Stimulated activated CD8-positive, alpha-beta memory T cell treated with anti-CD3 and anti-CD28 coated beads, Interleukin-7, amount 100 ng/mL, for 4 hours (primary cell): Measurements from ENCODE around the gene FBXO10.
"Not testable (repeated sequence)": the region's sequence is repeated elsewhere in the genome, so short reads cannot be mapped to it uniquely, and the experiment has no call there.

ENCODE experiments used
- DNase-seq, 2 donors: peaks; one replicate each; pipeline ENCODE4 v3.0.0-alpha.2; 2020; ENCODE audit warnings: low read depth in 2 of 2

FBXO10 gene

DNA sequence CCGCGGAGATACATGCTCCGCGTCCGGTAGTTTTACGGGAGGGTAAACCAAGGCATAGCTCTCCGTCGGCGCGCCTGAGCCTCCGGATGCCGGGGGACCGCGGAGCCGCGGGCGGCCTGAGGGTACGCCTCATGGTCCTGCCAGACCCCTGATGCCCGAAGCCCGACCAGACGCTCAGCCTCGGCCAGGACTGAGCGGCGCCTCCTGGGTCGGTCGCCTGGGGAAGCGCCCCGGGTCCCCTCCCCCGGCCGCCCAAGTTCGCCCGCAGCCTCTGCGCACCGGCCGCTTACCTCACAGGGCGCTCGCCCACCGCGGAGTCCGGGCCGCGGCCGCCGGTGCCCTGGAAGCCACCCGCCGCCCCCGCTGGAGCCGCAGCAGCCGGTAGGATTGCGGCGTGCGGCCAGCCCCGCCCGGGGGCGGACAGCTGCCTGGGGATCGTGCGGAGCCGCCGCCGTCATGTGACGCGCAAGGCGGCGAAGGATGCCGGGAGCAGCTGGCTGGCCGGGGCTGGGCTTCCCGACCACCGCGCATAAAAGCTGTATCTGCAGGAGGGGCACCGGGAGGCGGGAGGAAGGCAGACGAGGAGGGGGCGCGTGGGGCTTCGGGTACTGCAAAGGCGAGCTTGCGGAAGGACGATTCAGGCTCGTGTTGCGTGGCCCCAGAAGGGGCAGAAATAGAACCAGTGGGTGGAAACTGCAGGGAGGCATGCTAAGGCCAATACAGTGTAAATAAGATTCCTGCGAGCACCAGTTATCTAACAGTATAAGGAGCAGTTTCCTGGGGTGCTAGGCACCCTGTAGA lies at the start of gene FBXO10:
Gene FBXO10, minus strand, starts transcription at position 460 of the 801 bp plus-strand sequence. CDS start 34,612 bp downstream, outside the sequence.
- peak in 1 of 2 donors; percentile 32 for DNase-seq

DNA sequence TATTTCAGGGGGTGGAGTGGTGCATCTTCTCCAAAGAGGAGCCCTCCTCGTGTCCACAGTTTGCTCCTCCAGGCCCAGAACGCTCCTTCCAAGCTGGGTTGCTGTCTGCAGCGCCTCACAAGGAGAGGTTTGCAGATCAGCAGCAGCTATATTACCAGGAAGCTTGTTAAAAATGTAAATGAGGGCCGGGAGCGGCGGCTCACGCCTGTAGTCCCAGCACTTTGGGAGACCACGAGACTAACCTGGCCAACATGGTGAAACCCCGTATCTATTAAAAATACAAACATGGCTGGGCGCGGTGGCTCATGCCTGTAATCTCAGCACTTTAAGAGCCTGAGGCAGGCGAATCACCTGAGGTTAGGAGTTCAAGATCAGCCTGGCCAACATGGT lies 49.6 kb upstream of the FBXO10 start:
- no peak for DNase-seq

- DNase-seq = no peak
These were observed 49.0 kb upstream of the FBXO10 start for GRCh38 chr9:37625036-37625757.

DNA sequence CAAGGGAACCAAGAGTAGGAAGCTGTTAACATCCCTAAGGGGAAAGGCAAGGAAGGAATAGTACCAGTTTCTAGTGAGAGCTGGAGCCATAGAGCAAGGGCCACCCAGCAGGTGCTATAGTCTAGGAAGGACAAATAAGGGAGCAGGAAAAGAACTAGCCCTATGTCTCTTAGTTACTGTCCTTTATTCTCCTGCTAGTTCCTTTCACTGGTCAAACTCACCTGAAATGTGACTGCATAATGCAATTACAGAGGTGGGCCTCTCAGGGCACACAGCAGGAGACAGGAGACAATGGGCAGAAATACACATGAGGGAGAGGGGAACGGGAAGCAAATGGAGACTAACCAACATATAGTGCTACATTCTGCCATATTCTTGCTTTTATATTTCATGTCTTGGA lies 47.9 kb upstream of the FBXO10 start:
- DNase-seq = no peak

DNA sequence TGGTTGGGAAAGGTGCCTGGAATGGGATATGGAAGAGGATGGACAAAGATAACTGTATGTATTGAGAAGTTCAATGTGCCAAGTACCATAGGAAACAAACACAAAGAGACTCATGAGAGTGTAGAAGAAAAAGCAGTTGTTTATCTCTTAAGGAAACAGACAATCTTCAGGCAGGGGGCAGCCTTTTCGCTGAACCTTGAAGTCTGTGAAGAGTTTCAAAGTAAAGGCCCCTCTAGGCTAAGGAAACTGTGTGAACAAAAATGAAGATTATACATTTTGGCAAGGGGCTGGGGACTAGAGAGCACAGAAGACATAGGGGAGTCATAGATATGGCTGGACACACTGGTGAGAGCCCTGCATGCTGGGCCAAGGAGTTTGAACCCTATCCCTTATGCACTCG lies 47.1 kb upstream of the FBXO10 start:
- no peak for DNase-seq

DNA sequence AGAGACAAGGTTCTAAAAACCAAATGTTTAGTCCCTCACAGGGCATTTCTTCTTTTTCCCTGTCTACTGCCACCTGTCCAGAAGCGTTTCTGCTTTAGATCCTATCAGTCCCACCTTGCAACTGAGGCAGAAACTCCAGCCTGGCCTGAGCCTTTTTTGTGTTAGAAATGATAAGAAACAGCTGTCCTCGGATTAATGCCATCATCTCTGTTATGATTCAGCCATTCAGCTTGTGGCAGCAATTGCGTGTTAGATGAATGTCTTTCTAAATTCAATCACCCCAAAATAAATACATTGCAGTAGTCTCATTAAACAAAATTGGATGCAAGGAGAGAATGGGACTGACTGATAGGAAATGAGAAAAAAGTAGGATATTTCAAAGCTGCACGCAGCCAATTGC lies 46.3 kb upstream of the FBXO10 start:
- DNase-seq = no peak

- no peak for DNase-seq
These were observed 45.3 kb upstream of the FBXO10 start for GRCh38 chr9:37621273-37622121.

DNA sequence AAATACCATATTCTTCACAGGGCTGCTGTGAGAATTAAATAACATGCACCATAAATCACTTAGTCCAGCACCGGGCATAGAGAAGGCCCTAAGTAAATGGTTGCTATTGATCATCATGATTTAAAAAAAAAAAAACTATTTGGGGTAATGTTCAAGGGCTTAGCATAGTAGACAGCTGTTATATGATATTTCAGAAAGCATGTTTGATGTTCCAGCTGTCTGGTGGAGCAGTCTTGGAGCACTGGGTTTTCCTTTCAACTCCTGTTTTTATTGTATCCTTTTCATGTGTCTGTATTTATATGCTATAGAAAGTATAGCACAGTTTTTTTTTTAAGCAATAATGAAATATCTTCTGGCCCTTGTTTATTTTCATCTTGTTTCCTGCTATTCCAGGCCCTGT lies 44.2 kb upstream of the FBXO10 start:
- DNase-seq = no peak

DNA sequence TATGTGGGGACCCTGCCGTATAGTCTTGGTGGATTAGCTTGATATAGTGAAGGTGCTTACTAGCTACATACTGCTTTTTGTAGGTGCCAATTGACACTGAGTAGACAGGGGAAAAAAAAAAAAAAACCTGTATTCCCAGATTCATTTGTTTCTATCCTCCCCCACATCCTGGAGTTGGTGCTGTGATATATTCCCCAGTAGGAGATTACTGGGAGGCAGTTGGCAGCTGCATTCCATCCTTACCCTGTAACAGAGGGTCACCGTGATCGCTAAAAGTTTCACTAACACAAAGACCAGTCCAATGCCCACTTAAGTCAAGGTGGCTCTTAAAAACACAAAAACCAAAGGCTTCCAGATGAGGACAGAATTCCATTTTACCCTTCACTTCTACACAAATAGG lies 43.6 kb upstream of the FBXO10 start:
- DNase-seq = no peak

GRCh38 chr9:37618817-37619216 lies 42.6 kb upstream of the FBXO10 start:
- DNase-seq = no peak

- DNase-seq = no peak
These were observed 41.7 kb upstream of the FBXO10 start for GRCh38 chr9:37617832-37618231.

GRCh38 chr9:37617161-37617560 lies 41.0 kb upstream of the FBXO10 start:
- DNase-seq = no peak

GRCh38 chr9:37611961-37612360 lies 35.8 kb upstream of the FBXO10 start:
- no peak for DNase-seq

DNA sequence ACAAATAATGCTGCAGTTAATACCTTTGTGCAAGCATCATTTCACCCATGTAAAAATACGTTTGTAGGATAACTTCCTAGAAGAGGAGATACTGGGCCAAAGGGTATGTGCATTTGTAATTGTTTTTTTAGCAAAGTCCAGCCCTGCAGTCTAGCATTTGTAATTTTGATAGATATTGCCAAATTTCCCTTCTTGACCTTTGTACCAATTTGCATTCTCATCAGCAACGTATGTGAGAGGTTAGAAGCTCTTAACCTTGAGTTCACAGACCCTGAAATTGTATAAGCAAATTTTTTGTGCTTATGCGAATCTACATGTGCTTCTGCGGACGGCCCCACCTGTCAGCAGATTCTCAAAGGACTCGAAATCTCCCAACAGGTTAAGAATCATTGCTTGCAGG lies 34.8 kb upstream of the FBXO10 start:
- DNase-seq = no peak

DNA sequence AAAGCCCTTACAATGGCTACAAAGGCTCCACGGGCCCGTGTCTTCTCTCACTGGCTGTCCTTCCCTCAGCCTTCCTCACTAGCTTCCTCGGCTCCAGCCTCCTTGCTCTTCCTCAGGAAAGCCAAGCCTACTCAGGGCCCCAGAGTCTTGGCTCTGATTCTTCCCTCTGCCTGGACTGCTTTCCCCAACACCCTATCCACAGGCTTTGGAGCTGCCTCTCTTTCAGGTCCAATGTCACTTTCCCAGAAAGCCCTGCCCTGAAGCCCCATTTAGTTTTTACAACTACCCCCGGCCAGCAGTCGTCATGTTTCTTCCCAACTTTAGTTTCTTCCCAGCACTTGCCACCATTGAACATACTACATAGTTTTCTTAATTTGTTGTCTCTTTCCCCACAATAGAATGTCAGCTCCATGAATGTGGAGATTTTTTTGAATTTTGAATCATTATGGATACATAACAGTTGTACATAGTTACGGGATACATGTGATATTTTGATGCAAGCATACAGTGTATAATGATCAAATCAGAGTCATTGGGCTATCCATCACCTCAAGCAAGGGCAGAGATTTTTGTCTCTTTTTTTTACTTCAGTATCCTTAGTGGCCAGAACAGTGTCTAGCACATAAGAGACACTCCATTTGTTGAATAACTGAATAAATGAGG lies 33.7 kb upstream of the FBXO10 start:
- no peak for DNase-seq

GRCh38 chr9:37608250-37608649 lies 32.1 kb upstream of the FBXO10 start:
- DNase-seq = no peak

DNA sequence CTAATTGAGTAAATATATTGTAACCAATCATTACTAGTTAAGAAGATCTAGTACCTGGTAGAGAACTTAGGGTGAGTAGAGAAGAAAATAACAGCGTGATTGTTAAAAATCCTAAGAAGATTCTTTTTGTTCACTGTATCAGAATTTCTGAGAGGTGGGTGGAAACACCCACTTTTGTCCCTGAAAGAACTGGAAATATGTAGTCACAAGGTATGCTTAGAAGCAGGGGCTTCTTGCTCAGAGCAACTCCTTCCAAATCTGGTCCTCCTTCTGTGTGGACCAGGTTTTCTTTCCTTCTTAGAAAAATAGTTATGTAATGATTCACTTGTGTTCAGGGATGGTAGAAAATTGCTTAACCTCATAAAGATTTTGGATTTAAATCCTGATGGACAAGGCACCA lies 28.1 kb upstream of the FBXO10 start:
- DNase-seq = no peak

DNA sequence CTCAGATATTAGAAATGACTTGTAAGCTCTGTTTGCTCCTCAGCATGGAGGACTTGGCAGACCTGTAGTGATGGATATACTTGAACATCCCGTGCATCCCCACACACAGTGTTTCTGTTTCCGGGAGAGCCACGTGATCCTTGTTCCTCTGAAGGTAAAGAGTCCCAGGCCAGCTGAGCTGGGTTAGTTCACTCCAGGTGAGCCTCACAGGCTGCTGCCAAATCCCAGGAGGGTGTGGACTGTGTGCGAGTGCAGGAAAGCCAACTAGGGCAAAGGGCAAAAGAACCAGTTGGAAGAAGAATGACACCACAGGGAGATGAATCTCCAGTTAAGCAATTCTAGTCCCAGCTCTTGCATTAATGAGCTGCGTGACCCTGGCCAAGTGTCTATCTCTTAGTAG lies 26.6 kb upstream of the FBXO10 start:
- DNase-seq = no peak

DNA sequence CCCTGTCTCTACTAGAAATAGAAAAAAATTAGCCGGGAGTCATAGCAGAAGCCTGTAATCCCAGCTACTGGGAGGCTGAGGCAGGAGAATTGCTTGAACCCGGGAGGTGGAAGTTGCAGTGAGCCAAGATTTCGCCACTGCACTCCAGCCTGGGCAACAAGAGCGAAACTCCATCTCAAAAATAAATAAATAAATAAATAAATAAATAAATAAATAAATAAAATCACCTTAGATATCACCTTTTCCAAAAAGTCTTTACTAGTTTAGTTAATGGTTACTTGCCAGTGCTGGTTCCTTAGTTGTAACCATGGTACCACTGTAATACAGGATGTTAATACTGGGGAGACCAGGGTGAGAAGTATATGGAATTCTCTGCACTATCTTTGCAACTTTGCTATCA lies 25.9 kb upstream of the FBXO10 start:
- not testable (repeated sequence) for DNase-seq

GRCh38 chr9:37596504-37596903 lies 20.3 kb upstream of the FBXO10 start:
- DNase-seq = no peak

- DNase-seq = no peak
These were observed 17.8 kb upstream of the FBXO10 start for GRCh38 chr9:37593883-37594448.
